H9 (cell line): ENCODE results near the gene CRTAP. TPM values are rescaled to one million over a fixed set of nuclear protein-coding genes. Genes with fewer than 3 reads are reported as not detected.

Experiments used
- DNase-seq: peaks from one replicate; pipeline ENCODE4 v3.0.0-alpha.2; 2017
- H2AFZ ChIP-seq: one replicate; pipeline ENCODE4 v1.6.1; 2013; ENCODE audit warnings: mild to moderate bottlenecking, low read length, control low read depth, moderate library complexity
- H2AK5ac ChIP-seq: 2 replicates; pipeline ENCODE4 v1.6.1; 2013; ENCODE audit warnings: low read length, control low read depth, mixed read lengths; ENCODE audit not compliant: insufficient read length
- H2BK120ac ChIP-seq: one replicate; pipeline ENCODE4 v1.6.1; 2013; ENCODE audit warnings: low read depth, mild to moderate bottlenecking, low read length, control low read depth, inconsistent platforms; ENCODE audit not compliant: poor library complexity, severe bottlenecking
- H2BK12ac ChIP-seq: 2 replicates; pipeline ENCODE4 v1.6.1; 2013; ENCODE audit warnings: low read length, control low read depth, mixed read lengths, low read depth; ENCODE audit not compliant: insufficient read length
- H2BK15ac ChIP-seq: 2 replicates; pipeline ENCODE4 v1.6.1; 2013; ENCODE audit warnings: low read depth, low read length, control low read depth
- H2BK20ac ChIP-seq: one replicate; pipeline ENCODE4 v1.6.1; 2013; ENCODE audit warnings: low read depth, mild to moderate bottlenecking, low read length, control low read depth, inconsistent platforms; ENCODE audit not compliant: poor library complexity, severe bottlenecking
- H2BK5ac ChIP-seq: 2 replicates; pipeline ENCODE4 v1.6.1; 2013; ENCODE audit warnings: low read length, control low read depth, mixed read lengths; ENCODE audit not compliant: insufficient read length
- H3K14ac ChIP-seq: 2 replicates; pipeline ENCODE4 v1.6.1; 2013; ENCODE audit warnings: low read length, control low read depth; ENCODE audit not compliant: insufficient read depth
- H3K18ac ChIP-seq: 2 replicates; pipeline ENCODE4 v1.6.1; 2013; ENCODE audit warnings: low read depth, mild to moderate bottlenecking, mixed read lengths, low read length, control low read depth; ENCODE audit not compliant: insufficient read length
- H3K23ac ChIP-seq: 2 replicates; pipeline ENCODE4 v1.6.1; 2013; ENCODE audit warnings: low read length, control low read depth, mixed read lengths, low read depth; ENCODE audit not compliant: insufficient read length
- H3K23me2 ChIP-seq: 2 replicates; pipeline ENCODE4 v1.6.1; 2013; ENCODE audit warnings: low read depth, mild to moderate bottlenecking, mixed read lengths, low read length, control low read depth; ENCODE audit not compliant: insufficient read length, poor library complexity, severe bottlenecking
- H3K27ac ChIP-seq: 2 replicates; pipeline ENCODE4 v1.5.1; 2013; ENCODE audit warnings: low read length, control low read depth, mixed read lengths, low read depth; ENCODE audit not compliant: insufficient read length
- H3K27me3 ChIP-seq: 2 replicates; pipeline ENCODE4 v1.6.1; 2013; ENCODE audit warnings: low read length, control low read depth, inconsistent platforms; ENCODE audit not compliant: insufficient read depth
- H3K4ac ChIP-seq: 2 replicates; pipeline ENCODE4 v1.6.1; 2013; ENCODE audit warnings: low read depth, mild to moderate bottlenecking, control low read depth, inconsistent platforms, low read length, moderate library complexity
- H3K4me1 ChIP-seq: 2 replicates; pipeline ENCODE4 v1.6.1; 2013; ENCODE audit warnings: low read length, control low read depth, inconsistent platforms; ENCODE audit not compliant: insufficient read depth
- H3K4me2 ChIP-seq: 2 replicates; pipeline ENCODE4 v1.6.1; 2013; ENCODE audit warnings: low read length, control low read depth, mixed read lengths; ENCODE audit not compliant: insufficient read length, insufficient read depth
- H3K56ac ChIP-seq: 2 replicates; pipeline ENCODE4 v1.6.1; 2013; ENCODE audit warnings: low read depth, mild to moderate bottlenecking, mixed read lengths, low read length, control low read depth; ENCODE audit not compliant: insufficient read length
- H3K79me1 ChIP-seq: 2 replicates; pipeline ENCODE4 v1.6.1; 2013; ENCODE audit warnings: low read depth, mild to moderate bottlenecking, moderate library complexity, low read length, control low read depth, inconsistent platforms; ENCODE audit not compliant: insufficient read depth, poor library complexity, severe bottlenecking
- H3K79me2 ChIP-seq: 2 replicates; pipeline ENCODE4 v1.6.1; 2013; ENCODE audit warnings: low read length, control low read depth, inconsistent platforms; ENCODE audit not compliant: insufficient read depth
- H3K9ac ChIP-seq: 2 replicates; pipeline ENCODE4 v1.6.1; 2013; ENCODE audit warnings: low read length, control low read depth, mixed read lengths; ENCODE audit not compliant: insufficient read length; ENCODE audit errors: extremely low read depth
- H3K9me3 ChIP-seq: one replicate; pipeline ENCODE4 v1.6.1; 2013; ENCODE audit warnings: low read depth, low read length, inconsistent platforms; ENCODE audit not compliant: control insufficient read depth
- H3T11ph ChIP-seq: one replicate; pipeline ENCODE4 v1.6.1; 2013; ENCODE audit warnings: mild to moderate bottlenecking, low read length, control low read depth, inconsistent platforms
- H4K20me1 ChIP-seq: one replicate; pipeline ENCODE4 v1.6.1; 2013; ENCODE audit not compliant: control insufficient read depth, insufficient read length, insufficient read depth
- H4K5ac ChIP-seq: 2 replicates; pipeline ENCODE4 v1.6.1; 2013; ENCODE audit warnings: low read depth, mild to moderate bottlenecking, mixed read lengths, low read length, control low read depth; ENCODE audit not compliant: insufficient read length
- H4K8ac ChIP-seq: replicated peaks from 2 replicates; pipeline ENCODE4 v1.6.1; 2013; ENCODE audit warnings: low read length, control low read depth, mixed read lengths, low read depth; ENCODE audit not compliant: insufficient read length
- H4K91ac ChIP-seq: 2 replicates; pipeline ENCODE4 v1.6.1; 2013; ENCODE audit warnings: low read depth, mild to moderate bottlenecking, moderate library complexity, mixed read lengths, low read length, control low read depth; ENCODE audit not compliant: insufficient read length
- H3K27ac Mint-ChIP-seq, 3 experiments: 2 replicates in 2 of 3; 3 replicates in 1 of 3; pipeline ENCODE4 v1.8.0; 2020 to 2021; ENCODE audit warnings: mixed read lengths in 3 of 3, mild to moderate bottlenecking in 1 of 3, moderate library complexity in 1 of 3
- H3K27me3 Mint-ChIP-seq: 2 replicates; pipeline ENCODE4 v1.8.0; 2021; ENCODE audit warnings: low read depth, mild to moderate bottlenecking, moderate library complexity, mixed read lengths
- H3K36me3 Mint-ChIP-seq, 3 experiments: 2 replicates in 2 of 3; 3 replicates in 1 of 3; pipeline ENCODE4 v1.8.0; 2020 to 2021; ENCODE audit warnings: low read depth in 3 of 3, mixed read lengths in 3 of 3; ENCODE audit not compliant: insufficient read depth in 1 of 3
- H3K4me1 Mint-ChIP-seq, 2 experiments: 2 replicates each; pipeline ENCODE4 v1.8.0; 2020; ENCODE audit warnings: mixed read lengths in 2 of 2
- H3K4me3 Mint-ChIP-seq, 2 experiments: 2 replicates in 1 of 2; 3 replicates in 1 of 2; pipeline ENCODE4 v1.8.0; 2020 to 2021; ENCODE audit warnings: mild to moderate bottlenecking in 2 of 2, mixed read lengths in 2 of 2, moderate library complexity in 1 of 2
- H3K9me3 Mint-ChIP-seq, 2 experiments: 2 replicates in 1 of 2; 3 replicates in 1 of 2; pipeline ENCODE4 v1.8.0; 2020; ENCODE audit warnings: mild to moderate bottlenecking in 2 of 2, mixed read lengths in 2 of 2, moderate library complexity in 1 of 2
- CTCF ChIP-seq: fragments of 200-600 bp; sonication (generic); conservative IDR thresholded peaks from 3 replicates; pipeline ENCODE4 v1.8.0; 2021; ENCODE audit warnings: antibody characterized with exemption, mild to moderate bottlenecking
- WGBS: extraction: QIAGEN DNeasy Blood & Tissue Kit; methylation state at CpG from one replicate; pipeline ENCODE4 v1.1.7; 2013; ENCODE audit warnings: missing lambda C conversion rate, low lambda C conversion rate, mixed read lengths; ENCODE audit not compliant: insufficient read length; ENCODE audit errors: extremely low coverage; 5-methylcytosine and 5-hydroxymethylcytosine counted together
- total RNA-seq: library from RNA; stranded (reverse); gene quantifications from 2 replicates; pipeline ENCODE4 v1.2.1, GENCODE V29; 2021

Gene CRTAP
- total RNA-seq, 1 experiment from 2014 or later, result 159 TPM

- H2BK20ac ChIP-seq, result no peak overlapping the region
- no peak overlapping the region for H3K23ac ChIP-seq
- no peak overlapping the region for H3K56ac ChIP-seq
- no peaks in the 10 kb centered on the region for H3K79me1 ChIP-seq
- no peak overlapping the region for H3K4me2 ChIP-seq
- H3K4me3 Mint-ChIP-seq, result no peak overlapping the region
- H3K9me3 Mint-ChIP-seq, result no peaks in the 10 kb centered on the region; a peak in 1 of 5 replicates
- no peak overlapping the region for H2BK12ac ChIP-seq
- no peak overlapping the region for H3T11ph ChIP-seq
- WGBS, result no CpG with 5 or more reads among the region's 3 CpGs
- H2BK15ac ChIP-seq, result no peak overlapping the region
- H3K36me3 Mint-ChIP-seq, result no peaks in the 10 kb centered on the region
- no peak for DNase-seq
- no peak overlapping the region for H3K18ac ChIP-seq
- no peak overlapping the region for H3K27ac ChIP-seq
- H3K9me3 ChIP-seq, result no peaks in the 10 kb centered on the region
- H4K5ac ChIP-seq, result no peak overlapping the region
- no peak overlapping the region for H2AFZ ChIP-seq
- H2BK120ac ChIP-seq, result no peak overlapping the region
- no peaks in the 10 kb centered on the region for H3K4me1 Mint-ChIP-seq
- no peaks in the 10 kb centered on the region for H3K27me3 Mint-ChIP-seq
- no peaks in the 10 kb centered on the region for H4K20me1 ChIP-seq
- H3K4ac ChIP-seq, result no peak overlapping the region
- no peak overlapping the region for H3K14ac ChIP-seq
- H2BK5ac ChIP-seq, result no peak overlapping the region
- H3K9ac ChIP-seq, result no peak overlapping the region
- no peaks in the 10 kb centered on the region for H3K27me3 ChIP-seq
- H3K27ac Mint-ChIP-seq, result no peak overlapping the region; a peak in 1 of 7 replicates
- no peak overlapping the region for H2AK5ac ChIP-seq
- H3K4me1 ChIP-seq, result no peaks in the 10 kb centered on the region
- no peak for TF ChIP-seq CTCF
- no peak overlapping the region for H4K8ac ChIP-seq
- H4K91ac ChIP-seq, result no peak overlapping the region
- H3K23me2 ChIP-seq, result no peaks in the 10 kb centered on the region
- no peaks in the 10 kb centered on the region for H3K79me2 ChIP-seq
These were observed 54.0 kb downstream of the CRTAP start for GRCh38 chr3:33167716-33168336.
